HepG2 (cell line): ENCODE results near the gene PGA4. TPM values are rescaled to one million over a fixed set of nuclear protein-coding genes. Genes with fewer than 3 reads are reported as not detected.

Experiments used
- ARNT2 ChIP-seq: sonication (generic); formaldehyde crosslinking; IDR thresholded peaks from 2 replicates; pipeline ENCODE4 v1.8.0; 2022; ENCODE audit warnings: mild to moderate bottlenecking, low read depth, missing genetic modification reagents, moderate library complexity
- CC2D1A ChIP-seq: sonication (generic); formaldehyde crosslinking; IDR thresholded peaks from 2 replicates; pipeline ENCODE4 v1.8.1; 2023; ENCODE audit warnings: mild to moderate bottlenecking, missing genetic modification reagents
- CEBPB ChIP-seq: IDR thresholded peaks from 2 replicates; pipeline ENCODE4 v1.6.1; 2011; ENCODE audit warnings: low read depth, low read length, improper control_type of control experiment, borderline replicate concordance
- FLYWCH1 ChIP-seq: sonication (generic); formaldehyde crosslinking; IDR thresholded peaks from 2 replicates; pipeline ENCODE4 v1.8.1; 2023; ENCODE audit warnings: mild to moderate bottlenecking, missing genetic modification reagents
- FOXA3 ChIP-seq: IDR thresholded peaks from 2 replicates; pipeline ENCODE4 v1.6.1; 2016; ENCODE audit warnings: missing genetic modification reagents, missing compliant biosample characterization
- HOXA7 ChIP-seq: sonication (generic); formaldehyde crosslinking; IDR thresholded peaks from 2 replicates; pipeline ENCODE4 v1.8.1; 2022; ENCODE audit warnings: mild to moderate bottlenecking, missing genetic modification reagents, moderate library complexity
- KLF13 ChIP-seq: sonication (generic); formaldehyde crosslinking; IDR thresholded peaks from 2 replicates; pipeline ENCODE4 v1.4.0; 2020; ENCODE audit warnings: mild to moderate bottlenecking, missing genetic modification reagents
- MIER2 ChIP-seq: IDR thresholded peaks from 2 replicates; pipeline ENCODE4 v1.6.1; 2016; ENCODE audit warnings: missing biosample characterization, missing genetic modification reagents
- POLR2AphosphoS5 ChIP-seq: IDR thresholded peaks from 2 replicates; pipeline ENCODE4 v1.6.1; 2012; ENCODE audit warnings: low read depth, low read length
- RAD51 ChIP-seq: fragments of 450-650 bp; IDR thresholded peaks from 2 replicates; pipeline ENCODE4 v1.6.1; 2016; ENCODE audit warnings: borderline replicate concordance
- SMARCC2 ChIP-seq: fragments of 450-650 bp; IDR thresholded peaks from 2 replicates; pipeline ENCODE4 v1.6.1; 2017; ENCODE audit warnings: antibody characterized with exemption, mild to moderate bottlenecking
- SMC3 ChIP-seq: IDR thresholded peaks from 2 replicates; pipeline ENCODE4 v1.6.1; 2011; ENCODE audit warnings: low read length, improper control_type of control experiment
- SRF ChIP-seq: IDR thresholded peaks from 2 replicates; pipeline ENCODE4 v1.6.1; 2011; ENCODE audit warnings: mild to moderate bottlenecking, low read depth, low read length, moderate library complexity
- TRIM24 ChIP-seq: sonication (generic); formaldehyde crosslinking; IDR thresholded peaks from 2 replicates; pipeline ENCODE4 v1.8.0; 2022; ENCODE audit warnings: mild to moderate bottlenecking, missing genetic modification reagents
- ZNF101 ChIP-seq: sonication (generic); formaldehyde crosslinking; IDR thresholded peaks from 2 replicates; pipeline ENCODE4 v1.4.0; 2020; ENCODE audit warnings: mild to moderate bottlenecking, low read depth, missing genetic modification reagents, borderline replicate concordance
- ZNF256 ChIP-seq: sonication (generic); formaldehyde crosslinking; conservative IDR thresholded peaks from 2 replicates; pipeline ENCODE4 v1.4.0; 2020; ENCODE audit warnings: missing genetic modification reagents
- ZNF354B ChIP-seq: sonication (generic); formaldehyde crosslinking; IDR thresholded peaks from 2 replicates; pipeline ENCODE4 v1.8.0; 2022; ENCODE audit warnings: mild to moderate bottlenecking, missing genetic modification reagents
- ZNF451 ChIP-seq: sonication (generic); formaldehyde crosslinking; IDR thresholded peaks from 2 replicates; pipeline ENCODE4 v1.5.0; 2020; ENCODE audit warnings: mild to moderate bottlenecking, missing genetic modification reagents
- ZNF772 ChIP-seq: sonication (generic); formaldehyde crosslinking; IDR thresholded peaks from 2 replicates; pipeline ENCODE4 v1.5.0; 2020; ENCODE audit warnings: mild to moderate bottlenecking, missing genetic modification reagents
- polyA plus RNA-seq, 8 experiments: library from polyadenylated mRNA; depleted of rRNA in 3 of 8; stranded (reverse) in 7 of 8; unstranded in 1 of 8; fragments of >200 nt; fragmentation: Illumina TruSeq in 4 of 8; extraction: Trizol in 4 of 8; gene quantifications; 2 replicates each; pipeline versions ENCODE4 v1.2.1 to v1.2.3, GENCODE V29; 2011 to 2016; ENCODE audit warnings: low read depth in 4 of 8, missing spikeins in 1 of 8, mixed read lengths in 1 of 8; ENCODE audit not compliant: insufficient read depth in 1 of 8
- total RNA-seq, 5 experiments: library from RNA; depleted of rRNA; stranded (reverse); fragments of >200 nt; fragmentation: Illumina TruSeq; extraction: Trizol; gene quantifications; 2 replicates each; pipeline ENCODE4 v1.2.3, GENCODE V29; 2016; ENCODE audit warnings: low read depth in 1 of 5
- TF ChIP-seq, protein P1 (sequence below): sonication (generic); formaldehyde crosslinking; IDR thresholded peaks from 2 replicates; pipeline ENCODE4 v1.5.0; 2020; ENCODE audit warnings: mild to moderate bottlenecking, missing genetic modification reagents, borderline replicate concordance
- TF ChIP-seq, protein P2 (sequence below): fragments of 450-650 bp; IDR thresholded peaks from 2 replicates; pipeline ENCODE4 v1.6.1; 2017
- TF ChIP-seq, protein P3 (sequence below): IDR thresholded peaks from 2 replicates; pipeline ENCODE4 v1.6.1; 2018; ENCODE audit warnings: missing genetic modification reagents
- TF ChIP-seq, protein P4 (sequence below): sonication (generic); formaldehyde crosslinking; IDR thresholded peaks from 2 replicates; pipeline ENCODE4 v1.4.0; 2020; ENCODE audit warnings: mild to moderate bottlenecking, low read depth, missing genetic modification reagents
- TF ChIP-seq, protein P5 (sequence below): sonication (generic); formaldehyde crosslinking; IDR thresholded peaks from 2 replicates; pipeline ENCODE4 v1.5.0; 2020; ENCODE audit warnings: missing genetic modification reagents

Gene PGA4
- total and polyA plus RNA-seq, 2 of the 13 experiments (the other 11 are each of a cell fraction or from before 2014, with no cell fraction given): not detected

DNA sequence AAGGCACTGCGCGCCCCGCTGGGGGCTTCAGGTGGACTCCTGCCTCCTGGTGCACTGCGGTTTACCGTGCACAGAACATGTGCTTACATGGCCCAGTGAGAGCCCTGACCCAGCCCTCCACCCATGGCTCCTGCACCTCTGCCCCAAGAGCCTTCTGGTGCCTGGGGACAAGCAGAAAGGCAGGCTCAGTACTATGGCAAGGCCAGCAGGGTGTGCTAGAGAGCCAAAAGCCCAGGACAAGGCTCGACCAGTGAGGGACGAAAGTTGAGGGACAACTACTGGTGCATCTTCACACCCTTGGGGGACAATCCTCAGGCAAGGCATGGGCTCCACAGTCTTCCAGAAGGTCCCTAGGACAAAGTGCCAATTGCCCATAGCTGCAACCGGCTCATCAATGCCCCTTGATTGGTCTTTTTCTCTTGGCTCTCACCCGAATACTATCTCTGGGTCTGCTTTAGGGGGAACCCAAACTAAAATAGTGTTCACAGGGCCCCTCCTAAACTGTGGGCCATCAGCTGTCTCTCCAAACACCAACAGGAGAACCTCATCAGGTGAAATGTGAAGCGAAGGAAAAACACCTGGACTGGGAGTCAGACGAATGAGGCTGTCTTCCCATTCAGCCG, 32.4 kb downstream of the PGA4 start (continued):
- TF ChIP-seq, protein P1, sequence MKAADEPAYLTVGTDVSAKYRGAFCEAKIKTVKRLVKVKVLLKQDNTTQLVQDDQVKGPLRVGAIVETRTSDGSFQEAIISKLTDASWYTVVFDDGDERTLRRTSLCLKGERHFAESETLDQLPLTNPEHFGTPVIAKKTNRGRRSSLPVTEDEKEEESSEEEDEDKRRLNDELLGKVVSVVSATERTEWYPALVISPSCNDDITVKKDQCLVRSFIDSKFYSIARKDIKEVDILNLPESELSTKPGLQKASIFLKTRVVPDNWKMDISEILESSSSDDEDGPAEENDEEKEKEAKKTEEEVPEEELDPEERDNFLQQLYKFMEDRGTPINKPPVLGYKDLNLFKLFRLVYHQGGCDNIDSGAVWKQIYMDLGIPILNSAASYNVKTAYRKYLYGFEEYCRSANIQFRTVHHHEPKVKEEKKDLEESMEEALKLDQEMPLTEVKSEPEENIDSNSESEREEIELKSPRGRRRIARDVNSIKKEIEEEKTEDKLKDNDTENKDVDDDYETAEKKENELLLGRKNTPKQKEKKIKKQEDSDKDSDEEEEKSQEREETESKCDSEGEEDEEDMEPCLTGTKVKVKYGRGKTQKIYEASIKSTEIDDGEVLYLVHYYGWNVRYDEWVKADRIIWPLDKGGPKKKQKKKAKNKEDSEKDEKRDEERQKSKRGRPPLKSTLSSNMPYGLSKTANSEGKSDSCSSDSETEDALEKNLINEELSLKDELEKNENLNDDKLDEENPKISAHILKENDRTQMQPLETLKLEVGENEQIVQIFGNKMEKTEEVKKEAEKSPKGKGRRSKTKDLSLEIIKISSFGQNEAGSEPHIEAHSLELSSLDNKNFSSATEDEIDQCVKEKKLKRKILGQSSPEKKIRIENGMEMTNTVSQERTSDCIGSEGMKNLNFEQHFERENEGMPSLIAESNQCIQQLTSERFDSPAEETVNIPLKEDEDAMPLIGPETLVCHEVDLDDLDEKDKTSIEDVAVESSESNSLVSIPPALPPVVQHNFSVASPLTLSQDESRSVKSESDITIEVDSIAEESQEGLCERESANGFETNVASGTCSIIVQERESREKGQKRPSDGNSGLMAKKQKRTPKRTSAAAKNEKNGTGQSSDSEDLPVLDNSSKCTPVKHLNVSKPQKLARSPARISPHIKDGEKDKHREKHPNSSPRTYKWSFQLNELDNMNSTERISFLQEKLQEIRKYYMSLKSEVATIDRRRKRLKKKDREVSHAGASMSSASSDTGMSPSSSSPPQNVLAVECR (CRISPR knock-in tag): peak; percentile 55; the same call in 1 of the 2 replicates
- TF ChIP-seq SMARCC2 (no peak), KLF13 (no peak), ZNF256 (CRISPR knock-in tag) (no peak), TRIM24 (CRISPR knock-in tag) (no peak), CC2D1A (CRISPR knock-in tag) (no peak), ZNF772 (CRISPR knock-in tag) (no peak), POLR2AphosphoS5 (no peak), SMC3 (peak; percentile 60), FLYWCH1 (CRISPR knock-in tag) (no peak), FOXA3 (CRISPR knock-in tag) (no peak), ZNF451 (CRISPR knock-in tag) (no peak), ARNT2 (CRISPR knock-in tag) (no peak), ZNF101 (no peak), ZNF354B (CRISPR knock-in tag) (no peak), CEBPB (no peak), MIER2 (CRISPR knock-in tag) (no peak), HOXA7 (CRISPR knock-in tag) (no peak), RAD51 (no peak), SRF (no peak)
- TF ChIP-seq, protein P2, sequence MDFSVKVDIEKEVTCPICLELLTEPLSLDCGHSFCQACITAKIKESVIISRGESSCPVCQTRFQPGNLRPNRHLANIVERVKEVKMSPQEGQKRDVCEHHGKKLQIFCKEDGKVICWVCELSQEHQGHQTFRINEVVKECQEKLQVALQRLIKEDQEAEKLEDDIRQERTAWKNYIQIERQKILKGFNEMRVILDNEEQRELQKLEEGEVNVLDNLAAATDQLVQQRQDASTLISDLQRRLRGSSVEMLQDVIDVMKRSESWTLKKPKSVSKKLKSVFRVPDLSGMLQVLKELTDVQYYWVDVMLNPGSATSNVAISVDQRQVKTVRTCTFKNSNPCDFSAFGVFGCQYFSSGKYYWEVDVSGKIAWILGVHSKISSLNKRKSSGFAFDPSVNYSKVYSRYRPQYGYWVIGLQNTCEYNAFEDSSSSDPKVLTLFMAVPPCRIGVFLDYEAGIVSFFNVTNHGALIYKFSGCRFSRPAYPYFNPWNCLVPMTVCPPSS: no peak
- TF ChIP-seq, protein P3, sequence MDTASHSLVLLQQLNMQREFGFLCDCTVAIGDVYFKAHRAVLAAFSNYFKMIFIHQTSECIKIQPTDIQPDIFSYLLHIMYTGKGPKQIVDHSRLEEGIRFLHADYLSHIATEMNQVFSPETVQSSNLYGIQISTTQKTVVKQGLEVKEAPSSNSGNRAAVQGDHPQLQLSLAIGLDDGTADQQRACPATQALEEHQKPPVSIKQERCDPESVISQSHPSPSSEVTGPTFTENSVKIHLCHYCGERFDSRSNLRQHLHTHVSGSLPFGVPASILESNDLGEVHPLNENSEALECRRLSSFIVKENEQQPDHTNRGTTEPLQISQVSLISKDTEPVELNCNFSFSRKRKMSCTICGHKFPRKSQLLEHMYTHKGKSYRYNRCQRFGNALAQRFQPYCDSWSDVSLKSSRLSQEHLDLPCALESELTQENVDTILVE (CRISPR knock-in tag): no peak
- TF ChIP-seq, protein P4, sequence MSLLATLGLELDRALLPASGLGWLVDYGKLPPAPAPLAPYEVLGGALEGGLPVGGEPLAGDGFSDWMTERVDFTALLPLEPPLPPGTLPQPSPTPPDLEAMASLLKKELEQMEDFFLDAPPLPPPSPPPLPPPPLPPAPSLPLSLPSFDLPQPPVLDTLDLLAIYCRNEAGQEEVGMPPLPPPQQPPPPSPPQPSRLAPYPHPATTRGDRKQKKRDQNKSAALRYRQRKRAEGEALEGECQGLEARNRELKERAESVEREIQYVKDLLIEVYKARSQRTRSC: no peak
- TF ChIP-seq, protein P5, sequence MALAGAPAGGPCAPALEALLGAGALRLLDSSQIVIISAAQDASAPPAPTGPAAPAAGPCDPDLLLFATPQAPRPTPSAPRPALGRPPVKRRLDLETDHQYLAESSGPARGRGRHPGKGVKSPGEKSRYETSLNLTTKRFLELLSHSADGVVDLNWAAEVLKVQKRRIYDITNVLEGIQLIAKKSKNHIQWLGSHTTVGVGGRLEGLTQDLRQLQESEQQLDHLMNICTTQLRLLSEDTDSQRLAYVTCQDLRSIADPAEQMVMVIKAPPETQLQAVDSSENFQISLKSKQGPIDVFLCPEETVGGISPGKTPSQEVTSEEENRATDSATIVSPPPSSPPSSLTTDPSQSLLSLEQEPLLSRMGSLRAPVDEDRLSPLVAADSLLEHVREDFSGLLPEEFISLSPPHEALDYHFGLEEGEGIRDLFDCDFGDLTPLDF (CRISPR knock-in tag): no peak
